Measurements from ENCODE around the gene CGNL1.

The CGNL1 gene

GRCh38 chr15:57591237-57591821 is 215.0 kb downstream of the CGNL1 start:
- H3K4me3 ChIP-seq (ENCODE audit: low read depth, low read length) = peak overlapping the region; percentile 29; the same call in 1 of the 2 replicates
- no peak for TF ChIP-seq CTCF (IDR thresholded peaks at IDR 0.05; ENCODE audit: low read depth, low read length)

GRCh38 chr15:57591822-57592367 is 215.6 kb downstream of the CGNL1 start, which contains the start of gene MYZAP:
MYZAP (plus strand) TSS chr15:57591904; CDS start chr15:57592035, 131 bp downstream.
- TF ChIP-seq CTCF (IDR thresholded peaks at IDR 0.05; ENCODE audit: low read depth, low read length) = no peak
- H3K4me3 ChIP-seq (ENCODE audit: low read depth, low read length) = peak within 1 kb of the TSS; percentile 46

- TF ChIP-seq CTCF (IDR thresholded peaks at IDR 0.05; ENCODE audit: low read depth, low read length) = no peak
- H3K4me3 ChIP-seq (ENCODE audit: low read depth, low read length) = no peak overlapping the region
These were observed 216.1 kb downstream of the CGNL1 start for GRCh38 chr15:57592426-57592825.

GRCh38 chr15:57592836-57593420 is 216.6 kb downstream of the CGNL1 start:
- TF ChIP-seq CTCF (IDR thresholded peaks at IDR 0.05; ENCODE audit: low read depth, low read length) = no peak
- H3K4me3 ChIP-seq (ENCODE audit: low read depth, low read length) = no peak overlapping the region

- no peak overlapping the region for H3K4me3 ChIP-seq (ENCODE audit: low read depth, low read length)
- TF ChIP-seq CTCF (IDR thresholded peaks at IDR 0.05; ENCODE audit: low read depth, low read length) = no peak
These were observed 218.2 kb downstream of the CGNL1 start for GRCh38 chr15:57594479-57594878.

GRCh38 chr15:57595011-57595866 is 218.9 kb downstream of the CGNL1 start:
- TF ChIP-seq CTCF (IDR thresholded peaks at IDR 0.05; ENCODE audit: low read depth, low read length) = no peak
- H3K4me3 ChIP-seq (ENCODE audit: low read depth, low read length) = no peak overlapping the region
